OCI-LY3 (cell line): ENCODE data around the gene SLC23A3.

Experiments
- H2AFZ ChIP-seq: fragments of 200-600, 300-600 bp; shearing (Covaris generic); 2 replicates; pipeline ENCODE4 v1.6.0; 2014; ENCODE audit warnings: antibody characterized with exemption, low read depth, low read length
- H3K27ac ChIP-seq: fragments of 200-600, 300-600 bp; sonication (generic); 2 replicates; pipeline ENCODE4 v1.5.1; 2014; ENCODE audit warnings: mild to moderate bottlenecking, low read length, moderate library complexity, mixed read lengths
- H3K27me3 ChIP-seq: fragments of 200-600, 300-600 bp; sonication (generic); 2 replicates; pipeline ENCODE4 v1.6.1; 2014; ENCODE audit warnings: low read depth, low read length, mixed read lengths
- H3K36me3 ChIP-seq: fragments of 200-600, 300-600 bp; sonication (generic); replicated peaks from 2 replicates; pipeline ENCODE3; 2014; ENCODE audit warnings: low read depth, low read length, mixed read lengths
- H3K4me1 ChIP-seq: fragments of 300-600, 200-600 bp; sonication (generic); 2 replicates; pipeline ENCODE4 v1.6.1; 2014; ENCODE audit warnings: low read length, mixed read lengths
- H3K4me2 ChIP-seq: fragments of 200-600, 300-600 bp; sonication (generic); 2 replicates; pipeline ENCODE4 v1.6.1; 2014; ENCODE audit warnings: low read length, mixed read lengths
- H3K4me3 ChIP-seq: fragments of 300-600, 200-600 bp; sonication (generic); 2 replicates; pipeline ENCODE4 v1.5.1; 2014; ENCODE audit warnings: antibody characterized with exemption, mild to moderate bottlenecking, low read length, moderate library complexity
- H3K79me2 ChIP-seq: fragments of 300-600, 200-600 bp; shearing (Covaris generic); 2 replicates; pipeline ENCODE4 v1.6.1; 2014; ENCODE audit warnings: mild to moderate bottlenecking, low read length, mixed read lengths
- H3K9ac ChIP-seq: fragments of 300-600, 200-600 bp; shearing (Covaris generic); 2 replicates; pipeline ENCODE4 v1.6.0; 2014; ENCODE audit warnings: mild to moderate bottlenecking, low read length, moderate library complexity
- H3K9me3 ChIP-seq: fragments of 200-600, 300-600 bp; shearing (Covaris generic); 2 replicates; pipeline ENCODE4 v1.6.1; 2014; ENCODE audit warnings: low read length, mixed read lengths; ENCODE audit not compliant: insufficient read depth
- H4K20me1 ChIP-seq: fragments of 200-600, 300-600 bp; sonication (generic); 2 replicates; pipeline ENCODE4 v1.6.1; 2016; ENCODE audit warnings: low read length, mixed read lengths; ENCODE audit not compliant: insufficient read depth
- EZH2phosphoT487 ChIP-seq: fragments of 200-600 bp; shearing (Covaris generic); IDR thresholded peaks from 2 replicates; pipeline ENCODE4 v1.6.1; 2018; ENCODE audit warnings: antibody characterized with exemption, mixed run types, low read depth
- TF ChIP-seq, protein P1 (sequence below): fragments of 200-600, 300-600 bp; sonication (generic); IDR thresholded peaks from 2 replicates; pipeline ENCODE4 v1.5.1; 2014; ENCODE audit warnings: antibody characterized with exemption, low read length, low read depth

SLC23A3 gene

DNA sequence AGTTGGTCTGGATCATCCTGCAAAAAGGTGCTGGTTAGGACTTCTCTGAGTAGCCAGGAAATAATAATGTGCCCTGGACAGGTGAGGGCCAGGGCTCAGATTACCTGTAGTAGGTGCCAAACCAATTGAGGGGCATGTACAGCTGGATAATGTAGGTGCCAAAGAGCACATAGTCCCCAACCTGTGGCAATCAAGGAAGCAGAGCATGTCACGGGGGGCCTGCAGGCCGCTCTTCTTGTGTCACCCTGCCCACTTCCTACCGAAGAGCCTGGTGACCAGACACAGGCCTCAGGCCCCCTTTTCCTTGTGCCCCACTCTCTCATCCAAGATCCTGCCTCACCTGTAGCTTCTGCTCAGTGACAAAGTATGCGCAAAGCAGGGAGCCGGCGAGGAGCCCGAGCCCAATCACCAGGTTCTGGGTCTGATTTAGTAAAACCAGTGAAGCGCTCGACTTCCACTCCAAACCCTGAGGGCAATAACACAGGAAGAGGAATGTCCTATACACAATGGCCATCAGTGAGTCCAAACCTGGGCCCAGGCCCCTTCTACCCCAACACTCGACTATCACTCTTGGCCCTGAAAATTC lies 43.8 kb upstream of the SLC23A3 start:
- Histone ChIP-seq H3K9ac (no peak overlapping the region), H3K36me3 (no peaks in the 10 kb centered on the region)
- no peak for TF ChIP-seq EZH2phosphoT487
- TF ChIP-seq, protein P1, sequence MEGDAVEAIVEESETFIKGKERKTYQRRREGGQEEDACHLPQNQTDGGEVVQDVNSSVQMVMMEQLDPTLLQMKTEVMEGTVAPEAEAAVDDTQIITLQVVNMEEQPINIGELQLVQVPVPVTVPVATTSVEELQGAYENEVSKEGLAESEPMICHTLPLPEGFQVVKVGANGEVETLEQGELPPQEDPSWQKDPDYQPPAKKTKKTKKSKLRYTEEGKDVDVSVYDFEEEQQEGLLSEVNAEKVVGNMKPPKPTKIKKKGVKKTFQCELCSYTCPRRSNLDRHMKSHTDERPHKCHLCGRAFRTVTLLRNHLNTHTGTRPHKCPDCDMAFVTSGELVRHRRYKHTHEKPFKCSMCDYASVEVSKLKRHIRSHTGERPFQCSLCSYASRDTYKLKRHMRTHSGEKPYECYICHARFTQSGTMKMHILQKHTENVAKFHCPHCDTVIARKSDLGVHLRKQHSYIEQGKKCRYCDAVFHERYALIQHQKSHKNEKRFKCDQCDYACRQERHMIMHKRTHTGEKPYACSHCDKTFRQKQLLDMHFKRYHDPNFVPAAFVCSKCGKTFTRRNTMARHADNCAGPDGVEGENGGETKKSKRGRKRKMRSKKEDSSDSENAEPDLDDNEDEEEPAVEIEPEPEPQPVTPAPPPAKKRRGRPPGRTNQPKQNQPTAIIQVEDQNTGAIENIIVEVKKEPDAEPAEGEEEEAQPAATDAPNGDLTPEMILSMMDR, result no peak

DNA sequence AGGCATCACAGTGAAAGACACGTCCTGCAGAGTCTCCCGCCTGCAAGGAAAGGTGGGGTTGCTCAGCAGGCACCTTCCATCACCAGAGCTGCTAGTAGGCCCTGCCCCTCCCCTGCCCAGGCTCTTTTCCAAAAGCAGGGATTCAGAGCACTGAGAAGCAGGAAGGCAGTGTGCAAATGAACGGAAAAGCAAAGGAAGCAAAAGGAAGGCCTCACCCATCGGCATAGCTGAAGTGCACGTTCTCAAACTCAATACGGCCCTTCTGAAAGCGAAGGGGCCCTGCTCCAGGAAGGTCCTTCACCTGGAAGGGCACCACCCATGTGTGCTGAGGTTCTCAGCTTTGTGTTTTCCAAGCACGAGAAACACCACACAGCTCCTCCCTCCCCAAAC lies 43.2 kb upstream of the SLC23A3 start:
- no peaks in the 10 kb centered on the region for H3K36me3 ChIP-seq
- no peak for TF ChIP-seq EZH2phosphoT487
- TF ChIP-seq, protein P1, result no peak
- no peaks in the 10 kb centered on the region for H3K4me1 ChIP-seq
- no peaks in the 10 kb centered on the region for H4K20me1 ChIP-seq
- H3K27me3 ChIP-seq, result no peaks in the 10 kb centered on the region
- H3K27ac ChIP-seq, result no peak overlapping the region
- H3K79me2 ChIP-seq, result no peaks in the 10 kb centered on the region
- H3K4me2 ChIP-seq, result no peak overlapping the region
- no peak overlapping the region for H3K4me3 ChIP-seq
- H2AFZ ChIP-seq, result no peak overlapping the region
- no peak overlapping the region for H3K9ac ChIP-seq
- H3K9me3 ChIP-seq, result no peaks in the 10 kb centered on the region

More for the DNA sequence above, 43.8 kb upstream of the SLC23A3 start:
- H4K20me1 ChIP-seq, result no peaks in the 10 kb centered on the region
- no peaks in the 10 kb centered on the region for H3K4me1 ChIP-seq
- H2AFZ ChIP-seq, result no peak overlapping the region
- no peaks in the 10 kb centered on the region for H3K27me3 ChIP-seq
- H3K27ac ChIP-seq, result no peak overlapping the region
- no peak overlapping the region for H3K4me2 ChIP-seq
- no peak overlapping the region for H3K4me3 ChIP-seq
- H3K9me3 ChIP-seq, result no peaks in the 10 kb centered on the region
- H3K79me2 ChIP-seq, result no peaks in the 10 kb centered on the region

DNA sequence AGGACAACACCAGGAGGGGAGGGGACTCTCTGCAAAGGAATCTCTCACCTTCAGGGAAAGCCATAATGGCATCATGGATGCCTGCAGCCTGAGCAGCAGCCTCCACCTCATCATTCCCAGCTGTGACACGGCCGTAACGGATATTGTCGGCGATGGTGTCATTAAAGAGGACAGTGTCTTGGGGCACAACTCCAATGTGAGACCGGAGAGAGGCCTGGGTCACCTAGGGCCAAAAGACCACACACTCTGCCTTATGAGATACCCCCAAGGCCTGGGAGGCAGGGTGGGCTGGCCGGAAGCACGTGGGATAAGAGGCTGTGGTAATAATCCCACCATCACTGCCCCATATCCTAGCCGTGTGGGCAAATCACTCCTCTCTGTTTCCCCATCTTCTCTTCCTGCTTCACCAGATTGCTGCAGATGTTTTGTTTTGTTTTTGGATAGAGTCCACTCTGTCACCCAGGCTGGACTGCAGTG lies 41.1 kb upstream of the SLC23A3 start:
- H3K9ac ChIP-seq, result no peak overlapping the region
- H3K4me2 ChIP-seq, result no peak overlapping the region
- H3K27ac ChIP-seq, result no peak overlapping the region
- TF ChIP-seq, protein P1, result no peak
- TF ChIP-seq EZH2phosphoT487, result no peak
- H3K36me3 ChIP-seq, result no peaks in the 10 kb centered on the region
- H3K79me2 ChIP-seq, result no peaks in the 10 kb centered on the region
- no peaks in the 10 kb centered on the region for H3K27me3 ChIP-seq
- H3K4me1 ChIP-seq, result peaks cover 7% of the 10 kb centered on the region
- no peaks in the 10 kb centered on the region for H4K20me1 ChIP-seq
- H3K9me3 ChIP-seq, result no peaks in the 10 kb centered on the region
- H3K4me3 ChIP-seq, result no peak overlapping the region
- no peak overlapping the region for H2AFZ ChIP-seq

DNA sequence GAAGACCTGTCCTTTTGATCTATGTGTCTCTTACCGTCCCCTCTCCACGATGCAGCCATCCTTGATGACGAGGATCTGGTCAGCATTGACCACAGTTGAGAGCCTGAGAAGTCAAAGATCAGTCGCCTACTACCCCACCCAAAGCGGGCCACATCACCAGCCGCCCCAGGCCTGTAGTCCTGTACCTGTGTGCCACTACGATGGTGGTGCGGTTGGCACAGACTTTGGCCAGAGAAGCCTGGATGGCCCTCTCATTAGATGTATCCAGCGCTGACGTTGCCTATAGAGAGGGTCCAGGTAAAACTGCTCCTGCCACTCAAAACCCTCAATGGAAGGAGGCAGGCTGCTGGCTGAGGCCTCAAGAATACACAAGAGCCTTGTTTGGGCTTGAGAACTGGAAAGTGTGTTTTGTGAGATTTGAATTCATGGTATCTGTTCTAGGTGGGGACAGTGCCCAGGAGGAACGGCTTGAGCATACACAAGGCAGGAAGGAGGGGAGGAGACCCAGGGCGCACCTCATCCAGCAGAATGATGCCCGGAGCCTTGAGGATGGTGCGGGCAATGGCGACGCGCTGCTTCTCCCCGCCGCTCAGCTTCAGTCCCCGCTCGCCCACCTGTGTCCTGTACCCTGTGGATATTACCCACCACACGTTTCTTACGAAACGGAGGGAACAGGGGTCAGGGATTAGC lies 40.5 kb upstream of the SLC23A3 start:
- Histone ChIP-seq H3K9me3 (no peaks in the 10 kb centered on the region), H3K27me3 (no peaks in the 10 kb centered on the region), H3K4me1 (peaks cover 7% of the 10 kb centered on the region), H4K20me1 (no peaks in the 10 kb centered on the region), H3K36me3 (no peaks in the 10 kb centered on the region), H3K4me3 (no peak overlapping the region), H3K9ac (no peak overlapping the region), H3K27ac (no peak overlapping the region), H3K4me2 (no peak overlapping the region), H3K79me2 (no peaks in the 10 kb centered on the region), H2AFZ (no peak overlapping the region)
- TF ChIP-seq, protein P1, result no peak
